SH-SY5Y (cell line): ENCODE measurements around the gene SHPK.

Experiments
- GATA2 ChIP-seq: IDR thresholded peaks from 2 replicates; pipeline ENCODE4 v1.6.1; 2011; ENCODE audit warnings: mild to moderate bottlenecking, low read depth, low read length
- GATA3 ChIP-seq: IDR thresholded peaks from 2 replicates; pipeline ENCODE4 v1.6.1; 2011; ENCODE audit warnings: low read depth, mild to moderate bottlenecking, low read length, moderate library complexity

DNA sequence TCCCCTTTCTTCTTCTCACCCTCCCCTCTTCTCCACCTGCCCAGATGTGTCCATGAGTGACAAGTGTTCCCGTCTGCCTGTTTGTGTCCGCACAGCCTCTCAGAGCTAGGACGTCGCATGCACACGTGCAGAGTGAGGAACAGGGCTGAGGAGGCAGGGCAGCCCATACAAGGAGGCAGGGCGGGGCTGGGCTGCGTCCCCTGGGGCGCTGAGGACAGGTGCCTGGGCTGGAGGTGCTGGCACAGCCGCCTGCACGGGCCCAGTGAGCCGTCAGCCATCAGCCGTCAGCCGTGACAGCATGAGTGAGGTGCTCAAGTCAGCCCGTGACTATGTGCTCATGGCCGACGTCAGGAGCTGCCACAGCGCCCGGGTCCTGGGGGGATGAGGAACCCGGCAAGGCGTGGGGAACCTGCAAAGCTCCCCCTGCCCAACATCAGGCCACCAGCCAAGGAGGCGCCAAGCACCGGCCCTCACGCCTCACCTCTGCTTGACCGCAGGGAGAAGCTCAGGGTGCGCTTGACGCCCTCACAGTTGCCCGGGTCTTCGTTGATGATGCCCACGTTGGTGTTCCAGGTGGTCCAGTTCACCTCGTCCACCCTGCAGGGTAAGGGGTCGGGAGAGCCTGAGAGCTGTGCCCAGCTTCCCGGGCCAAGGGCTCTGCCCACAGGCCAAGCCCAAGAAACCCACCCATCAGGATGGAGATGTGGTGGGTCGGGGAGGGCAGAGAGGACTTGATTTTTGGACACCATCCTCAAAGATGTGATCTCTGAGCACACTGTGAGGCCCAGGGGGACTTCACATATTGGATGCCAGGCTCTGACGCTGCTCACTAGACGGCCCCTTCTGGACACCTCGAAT is 64.8 kb downstream of the SHPK start:
- TF ChIP-seq GATA3: no peak
- TF ChIP-seq GATA2: no peak
